ENCODE results near the gene UMOD.

Gene UMOD

GRCh38 chr16:20333120-20333519 is 19.4 kb downstream of the UMOD start:
- no peak for DNase-seq (ENCODE audit: low read depth)
- no peak overlapping the region for H3K4me3 ChIP-seq (ENCODE audit: low read depth, low read length)
- no peak for TF ChIP-seq CTCF (IDR thresholded peaks at IDR 0.05; ENCODE audit: insufficient read depth, low read depth, low read length, missing control alignments)

GRCh38 chr16:20332411-20332810 is 20.1 kb downstream of the UMOD start:
- DNase-seq (ENCODE audit: low read depth) = no peak
- H3K4me3 ChIP-seq (ENCODE audit: low read depth, low read length) = no peak overlapping the region
- no peak for TF ChIP-seq CTCF (IDR thresholded peaks at IDR 0.05; ENCODE audit: insufficient read depth, low read depth, low read length, missing control alignments)

GRCh38 chr16:20331635-20332034 is 20.9 kb downstream of the UMOD start:
- DNase-seq (ENCODE audit: low read depth) = no peak
- no peak overlapping the region for H3K4me3 ChIP-seq (ENCODE audit: low read depth, low read length)
- no peak for TF ChIP-seq CTCF (IDR thresholded peaks at IDR 0.05; ENCODE audit: insufficient read depth, low read depth, low read length, missing control alignments)

GRCh38 chr16:20329392-20330138 is 22.9 kb downstream of the UMOD start:
- no peak for DNase-seq (ENCODE audit: low read depth)
- no peak overlapping the region for H3K4me3 ChIP-seq (ENCODE audit: low read depth, low read length)
- TF ChIP-seq CTCF (IDR thresholded peaks at IDR 0.05; ENCODE audit: insufficient read depth, low read depth, low read length, missing control alignments) = no peak

DNA sequence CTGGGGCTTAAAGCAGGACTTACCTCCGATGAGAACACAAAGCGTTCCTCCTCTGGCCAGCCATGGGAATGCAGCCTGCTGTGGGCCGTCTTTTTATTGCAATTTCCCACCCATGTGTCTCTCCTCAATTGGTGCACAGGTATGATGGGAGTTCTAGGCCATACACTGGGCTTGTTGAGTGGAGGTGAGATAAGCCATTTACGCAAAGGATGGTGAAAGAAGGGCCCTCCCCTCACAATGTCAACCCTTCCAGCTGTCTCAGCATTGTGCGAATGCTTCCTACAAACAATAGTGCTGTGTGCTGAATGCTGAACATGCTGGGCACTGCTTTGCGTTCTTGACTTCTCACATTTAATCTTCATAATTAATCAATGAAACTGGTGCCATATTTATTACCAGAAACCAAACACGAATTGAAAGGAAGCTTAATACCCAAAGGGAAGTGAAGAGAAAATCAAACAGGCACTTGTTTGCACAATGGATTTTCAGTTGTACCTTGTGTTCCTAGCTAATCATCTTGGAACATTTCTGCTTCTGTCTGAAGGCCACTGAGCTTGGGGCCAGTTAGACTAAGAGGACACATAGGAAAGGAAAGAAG is 25.0 kb downstream of the UMOD start, which contains the start of gene GP2:
Gene GP2, minus strand, starts transcription at position 70 of the 598 bp plus-strand sequence. CDS start 1,082 bp downstream, outside the sequence.
- TF ChIP-seq CTCF (IDR thresholded peaks at IDR 0.05; ENCODE audit: insufficient read depth, low read depth, low read length, missing control alignments) = no peak
- no peak for DNase-seq (ENCODE audit: low read depth)
- H3K4me3 ChIP-seq (ENCODE audit: low read depth, low read length) = no peak within 1 kb of the TSS

DNA sequence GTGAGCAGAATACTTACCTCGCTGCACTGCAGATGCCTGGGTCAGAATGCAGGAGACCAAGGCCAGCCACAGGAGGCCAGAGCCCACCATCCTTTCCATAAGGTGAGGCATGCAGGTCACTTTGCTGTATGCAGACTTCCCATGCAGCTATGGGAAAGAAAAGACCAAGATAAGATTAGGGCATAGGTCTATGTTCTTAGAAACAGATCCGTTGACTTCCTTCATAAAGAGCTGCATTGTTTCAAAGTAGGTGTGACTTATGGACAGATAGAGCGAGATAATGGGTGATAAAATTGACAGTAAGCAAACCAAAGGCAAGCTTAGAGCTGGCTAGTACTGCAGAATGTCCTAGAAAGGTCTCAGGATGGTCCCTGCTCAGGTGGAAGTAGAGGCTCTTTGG is 26.2 kb downstream of the UMOD start:
- no peak overlapping the region for H3K4me3 ChIP-seq (ENCODE audit: low read depth, low read length)
- no peak for TF ChIP-seq CTCF (IDR thresholded peaks at IDR 0.05; ENCODE audit: insufficient read depth, low read depth, low read length, missing control alignments)
- no peak for DNase-seq (ENCODE audit: low read depth)

Data from GM12865 (cell line).